ENCODE data around the gene ANGEL2. TPM values are rescaled to one million over a fixed set of nuclear protein-coding genes. Genes with fewer than 3 reads are reported as not detected.

ANGEL2 gene
- total RNA-seq, 1 donor from 2014 or later = 55.2 TPM

- Histone ChIP-seq H3K27me3 (no peaks in the 10 kb centered on the region), H3K36me3 (no peaks in the 10 kb centered on the region), H3K4me3 (no peak overlapping the region), H3K27ac (no peak overlapping the region), H3K9me3 (no peaks in the 10 kb centered on the region), H3K4me1 (peaks cover 12% of the 10 kb centered on the region)
- TF ChIP-seq, protein P1, sequence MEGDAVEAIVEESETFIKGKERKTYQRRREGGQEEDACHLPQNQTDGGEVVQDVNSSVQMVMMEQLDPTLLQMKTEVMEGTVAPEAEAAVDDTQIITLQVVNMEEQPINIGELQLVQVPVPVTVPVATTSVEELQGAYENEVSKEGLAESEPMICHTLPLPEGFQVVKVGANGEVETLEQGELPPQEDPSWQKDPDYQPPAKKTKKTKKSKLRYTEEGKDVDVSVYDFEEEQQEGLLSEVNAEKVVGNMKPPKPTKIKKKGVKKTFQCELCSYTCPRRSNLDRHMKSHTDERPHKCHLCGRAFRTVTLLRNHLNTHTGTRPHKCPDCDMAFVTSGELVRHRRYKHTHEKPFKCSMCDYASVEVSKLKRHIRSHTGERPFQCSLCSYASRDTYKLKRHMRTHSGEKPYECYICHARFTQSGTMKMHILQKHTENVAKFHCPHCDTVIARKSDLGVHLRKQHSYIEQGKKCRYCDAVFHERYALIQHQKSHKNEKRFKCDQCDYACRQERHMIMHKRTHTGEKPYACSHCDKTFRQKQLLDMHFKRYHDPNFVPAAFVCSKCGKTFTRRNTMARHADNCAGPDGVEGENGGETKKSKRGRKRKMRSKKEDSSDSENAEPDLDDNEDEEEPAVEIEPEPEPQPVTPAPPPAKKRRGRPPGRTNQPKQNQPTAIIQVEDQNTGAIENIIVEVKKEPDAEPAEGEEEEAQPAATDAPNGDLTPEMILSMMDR (IDR thresholded peaks at IDR 0.05) = no peak
- TF ChIP-seq POLR2AphosphoS5 (IDR thresholded peaks at IDR 0.05; ENCODE audit: insufficient read depth in 1 of 2, low read depth in 1 of 2) (no peak), POLR2A (IDR thresholded peaks at IDR 0.05) (no peak)
- no peak for DNase-seq (ENCODE audit: extremely low spot score in 2 of 2)
- intact Hi-C loops (cut with DNase I) = no loop called here
These were observed 40.1 kb upstream of the ANGEL2 start for GRCh38 chr1:213055767-213056166.

DNA sequence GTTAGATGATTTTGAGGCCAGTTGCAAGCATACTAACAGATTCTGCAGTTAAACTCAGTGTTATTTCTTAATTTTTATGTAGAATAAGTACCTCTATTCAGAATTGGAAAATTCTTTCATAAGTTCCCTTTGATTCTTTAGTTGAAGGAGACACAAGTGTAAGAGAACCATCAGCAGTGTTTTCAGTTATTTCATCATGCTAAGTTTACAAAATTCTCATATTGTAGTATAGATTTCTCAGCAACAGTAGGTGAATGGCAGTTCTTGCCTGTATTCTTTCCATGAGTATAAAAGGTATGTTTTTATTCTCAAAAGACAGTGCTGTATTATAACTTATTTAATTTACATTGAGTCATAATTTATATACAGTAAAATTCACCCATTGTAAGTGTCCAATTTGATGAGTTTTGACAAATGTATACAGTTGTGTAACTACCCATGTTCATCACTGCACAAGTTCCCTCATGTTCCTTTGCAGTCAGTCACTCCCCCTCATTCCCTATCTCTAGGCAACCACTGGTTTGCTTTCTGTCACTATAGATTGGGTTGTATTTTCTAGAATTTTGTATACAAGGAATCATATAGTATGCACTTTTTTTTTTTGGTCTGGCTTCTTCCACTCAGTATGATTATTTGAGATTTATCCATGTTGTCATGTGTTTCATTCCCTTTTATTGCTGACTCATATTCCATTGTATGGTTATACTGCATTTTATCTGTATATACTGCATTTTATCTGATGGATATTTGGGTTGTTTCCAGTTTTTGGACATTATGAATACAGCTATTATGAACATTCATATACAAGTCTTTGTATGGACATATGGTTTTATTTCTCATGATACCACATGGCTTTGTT, 39.3 kb upstream of the ANGEL2 start:
- no peak overlapping the region for H3K27ac ChIP-seq
- H3K4me3 ChIP-seq = no peak overlapping the region
- H3K27me3 ChIP-seq = no peaks in the 10 kb centered on the region
- TF ChIP-seq POLR2A (IDR thresholded peaks at IDR 0.05) (no peak), POLR2AphosphoS5 (IDR thresholded peaks at IDR 0.05; ENCODE audit: insufficient read depth in 1 of 2, low read depth in 1 of 2) (no peak)
- TF ChIP-seq, protein P1 (IDR thresholded peaks at IDR 0.05) = no peak
- H3K4me1 ChIP-seq = peaks cover 18% of the 10 kb centered on the region
- no peaks in the 10 kb centered on the region for H3K9me3 ChIP-seq
- intact Hi-C loops (cut with DNase I) = no loop called here
- no peaks in the 10 kb centered on the region for H3K36me3 ChIP-seq
- no peak for DNase-seq (ENCODE audit: extremely low spot score in 2 of 2)

GRCh38 chr1:213054142-213054541, 38.5 kb upstream of the ANGEL2 start:
- peaks cover 18% of the 10 kb centered on the region for H3K4me1 ChIP-seq
- no peaks in the 10 kb centered on the region for H3K36me3 ChIP-seq
- no peak overlapping the region for H3K4me3 ChIP-seq
- intact Hi-C loops (cut with DNase I) = no loop called here
- no peak overlapping the region for H3K27ac ChIP-seq
- H3K27me3 ChIP-seq = no peaks in the 10 kb centered on the region
- TF ChIP-seq, protein P1 (IDR thresholded peaks at IDR 0.05) = no peak
- no peak for TF ChIP-seq POLR2AphosphoS5 (IDR thresholded peaks at IDR 0.05; ENCODE audit: insufficient read depth in 1 of 2, low read depth in 1 of 2)
- no peak for TF ChIP-seq POLR2A (IDR thresholded peaks at IDR 0.05)
- H3K9me3 ChIP-seq = no peaks in the 10 kb centered on the region
- no peak for DNase-seq (ENCODE audit: extremely low spot score in 2 of 2)

- Histone ChIP-seq H3K9me3 (no peaks in the 10 kb centered on the region), H3K27me3 (no peaks in the 10 kb centered on the region), H3K4me3 (no peak overlapping the region), H3K4me1 (peaks cover 18% of the 10 kb centered on the region), H3K27ac (no peak overlapping the region), H3K36me3 (no peaks in the 10 kb centered on the region)
- intact Hi-C loops (cut with DNase I) = no loop called here
- DNase-seq (ENCODE audit: extremely low spot score in 2 of 2) = no peak
- TF ChIP-seq, protein P1 (IDR thresholded peaks at IDR 0.05) = no peak
- no peak for TF ChIP-seq POLR2AphosphoS5 (IDR thresholded peaks at IDR 0.05; ENCODE audit: insufficient read depth in 1 of 2, low read depth in 1 of 2)
- no peak for TF ChIP-seq POLR2A (IDR thresholded peaks at IDR 0.05)
These were observed 37.8 kb upstream of the ANGEL2 start for GRCh38 chr1:213053455-213053854.

- Histone ChIP-seq H3K27me3 (no peaks in the 10 kb centered on the region), H3K27ac (peak overlapping the region; percentile 53), H3K9me3 (no peaks in the 10 kb centered on the region), H3K4me3 (peak overlapping the region; percentile 73 to 80), H3K36me3 (no peaks in the 10 kb centered on the region), H3K4me1 (peaks cover 18% of the 10 kb centered on the region)
- TF ChIP-seq POLR2AphosphoS5 (IDR thresholded peaks at IDR 0.05; ENCODE audit: insufficient read depth in 1 of 2, low read depth in 1 of 2) = no peak
- TF ChIP-seq, protein P1 (IDR thresholded peaks at IDR 0.05) = no peak
- no peak for TF ChIP-seq POLR2A (IDR thresholded peaks at IDR 0.05)
- intact Hi-C loops (cut with DNase I) = no loop called here
- DNase-seq (ENCODE audit: extremely low spot score in 2 of 2) = no peak
These were observed 36.2 kb upstream of the ANGEL2 start for GRCh38 chr1:213051881-213052202.
